GM21576 (cell line): ENCODE measurements around the gene CALML3.
"Not testable (repeated sequence)": the region's sequence is repeated elsewhere in the genome, so short reads cannot be mapped to it uniquely, and the experiment has no call there.

Experiments used
- ATAC-seq: cut with Tn5 transposase; IDR thresholded peaks from one replicate; pipeline ENCODE4 v1.9.1; 2021; ENCODE audit warnings: mild to moderate bottlenecking, moderate library complexity; ENCODE audit not compliant: unreplicated experiment

CALML3 gene

GRCh38 chr10:5524641-5525560 is at the start of gene CALML3:
Gene CALML3 (plus strand): TSS chr10:5524961. CDS start chr10:5525086, 125 bp downstream.
- no peak for ATAC-seq

GRCh38 chr10:5475088-5475487 is 49.7 kb upstream of the CALML3 start:
- not testable (repeated sequence) for ATAC-seq

GRCh38 chr10:5475974-5476807 is 48.6 kb upstream of the CALML3 start:
- ATAC-seq: not testable (repeated sequence)

- ATAC-seq: no peak
These were observed 47.7 kb upstream of the CALML3 start for GRCh38 chr10:5476918-5477525.

- ATAC-seq: no peak
These were observed 46.6 kb upstream of the CALML3 start for GRCh38 chr10:5477948-5478693.

GRCh38 chr10:5478694-5479305 is 46.0 kb upstream of the CALML3 start:
- no peak for ATAC-seq

- ATAC-seq: no peak
These were observed 45.1 kb upstream of the CALML3 start for GRCh38 chr10:5479481-5480161.

- no peak for ATAC-seq
These were observed 44.4 kb upstream of the CALML3 start for GRCh38 chr10:5480162-5480941.

- no peak for ATAC-seq
These were observed 43.6 kb upstream of the CALML3 start for GRCh38 chr10:5481121-5481520.

- ATAC-seq: no peak
These were observed 42.7 kb upstream of the CALML3 start for GRCh38 chr10:5482016-5482415.

GRCh38 chr10:5484205-5484604 is 40.6 kb upstream of the CALML3 start:
- ATAC-seq: no peak

- ATAC-seq: no peak
These were observed 39.5 kb upstream of the CALML3 start for GRCh38 chr10:5485290-5485689.

GRCh38 chr10:5485948-5486852 is 38.6 kb upstream of the CALML3 start:
- no peak for ATAC-seq

- no peak for ATAC-seq
These were observed 37.9 kb upstream of the CALML3 start for GRCh38 chr10:5486853-5487235.

GRCh38 chr10:5488272-5489161 is 36.2 kb upstream of the CALML3 start:
- ATAC-seq: no peak

GRCh38 chr10:5490032-5490431 is 34.7 kb upstream of the CALML3 start:
- ATAC-seq: no peak
